Measurements from ENCODE around the gene ANKS1A. TPM values are rescaled to one million over a fixed set of nuclear protein-coding genes. Genes with fewer than 3 reads are reported as not detected.

ANKS1A gene
- total RNA-seq, 2 donors from 2014 or later: 20.5 to 68.4 TPM

- intact Hi-C loops (cut with DNase I): no loop called here
- H3K4me1 ChIP-seq (replicated peaks): no peaks in the 10 kb centered on the region
- WGBS: 91% methylated on average over 2 of the region's 2 CpGs
- no peaks in the 10 kb centered on the region for H3K36me3 ChIP-seq
- no peak for DNase-seq (ENCODE audit: low spot score)
- TF ChIP-seq, protein P1, sequence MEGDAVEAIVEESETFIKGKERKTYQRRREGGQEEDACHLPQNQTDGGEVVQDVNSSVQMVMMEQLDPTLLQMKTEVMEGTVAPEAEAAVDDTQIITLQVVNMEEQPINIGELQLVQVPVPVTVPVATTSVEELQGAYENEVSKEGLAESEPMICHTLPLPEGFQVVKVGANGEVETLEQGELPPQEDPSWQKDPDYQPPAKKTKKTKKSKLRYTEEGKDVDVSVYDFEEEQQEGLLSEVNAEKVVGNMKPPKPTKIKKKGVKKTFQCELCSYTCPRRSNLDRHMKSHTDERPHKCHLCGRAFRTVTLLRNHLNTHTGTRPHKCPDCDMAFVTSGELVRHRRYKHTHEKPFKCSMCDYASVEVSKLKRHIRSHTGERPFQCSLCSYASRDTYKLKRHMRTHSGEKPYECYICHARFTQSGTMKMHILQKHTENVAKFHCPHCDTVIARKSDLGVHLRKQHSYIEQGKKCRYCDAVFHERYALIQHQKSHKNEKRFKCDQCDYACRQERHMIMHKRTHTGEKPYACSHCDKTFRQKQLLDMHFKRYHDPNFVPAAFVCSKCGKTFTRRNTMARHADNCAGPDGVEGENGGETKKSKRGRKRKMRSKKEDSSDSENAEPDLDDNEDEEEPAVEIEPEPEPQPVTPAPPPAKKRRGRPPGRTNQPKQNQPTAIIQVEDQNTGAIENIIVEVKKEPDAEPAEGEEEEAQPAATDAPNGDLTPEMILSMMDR (IDR thresholded peaks at IDR 0.05): no peak
- TF ChIP-seq POLR2AphosphoS5 (IDR thresholded peaks at IDR 0.05): no peak
- H3K27me3 ChIP-seq (replicated peaks; ENCODE audit: insufficient read depth): no peaks in the 10 kb centered on the region
- no peak overlapping the region for H3K27ac ChIP-seq
- no peak overlapping the region for H3K4me3 ChIP-seq
- no peaks in the 10 kb centered on the region for H3K9me3 ChIP-seq
Measured at GRCh38 chr6:35108309-35108885, 219.3 kb downstream of the ANKS1A start.

DNA sequence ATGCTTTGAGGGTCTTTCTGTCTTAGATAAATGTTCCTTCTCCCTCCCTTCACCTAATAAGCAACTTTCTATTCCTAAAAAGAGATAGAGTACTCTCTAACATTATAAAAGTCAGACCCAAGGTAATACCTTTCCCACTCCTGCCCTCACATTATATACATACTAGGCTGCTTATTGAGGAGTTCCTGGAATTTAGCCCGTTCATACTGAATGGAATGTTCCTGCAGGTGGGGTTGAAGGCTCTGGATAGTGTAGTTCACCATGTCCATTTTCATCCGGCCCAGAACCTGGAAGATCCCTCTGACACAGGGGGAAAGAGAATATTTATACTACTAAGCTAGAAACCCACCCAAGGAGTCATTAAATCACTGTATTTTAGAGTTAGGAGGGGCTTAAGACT lies 231.7 kb downstream of the ANKS1A start:
- Histone ChIP-seq H3K9me3 (no peaks in the 10 kb centered on the region), H3K27me3 (replicated peaks; ENCODE audit: insufficient read depth) (no peaks in the 10 kb centered on the region), H3K36me3 (no peaks in the 10 kb centered on the region), H3K27ac (no peak overlapping the region), H3K4me1 (replicated peaks) (no peaks in the 10 kb centered on the region), H3K4me3 (no peak overlapping the region)
- no peak for DNase-seq (ENCODE audit: low spot score)
- 86% methylated on average over 2 of the region's 2 CpGs for WGBS
- TF ChIP-seq POLR2A (IDR thresholded peaks at IDR 0.05): no peak
- no peak for TF ChIP-seq POLR2AphosphoS5 (IDR thresholded peaks at IDR 0.05)
- TF ChIP-seq, protein P1 (IDR thresholded peaks at IDR 0.05): no peak
- intact Hi-C loops (cut with DNase I): no loop called here

DNA sequence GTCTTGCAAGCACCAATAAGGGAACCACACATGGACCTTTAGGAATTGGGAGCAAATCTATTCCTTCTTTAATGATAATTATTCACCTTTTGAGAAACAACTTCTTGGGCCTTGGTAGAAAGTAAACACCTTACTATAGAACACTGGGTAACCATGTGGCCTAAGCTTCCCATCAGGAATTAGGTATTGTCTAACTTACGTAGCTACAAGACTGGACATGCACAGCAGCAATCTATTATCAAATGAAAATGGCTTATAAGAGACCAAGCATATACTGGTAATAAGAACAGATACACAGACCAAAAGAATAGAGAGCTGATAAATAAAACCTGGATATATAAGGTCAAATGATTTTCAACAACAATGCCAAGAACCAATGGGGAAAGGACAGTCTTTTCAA lies 235.3 kb downstream of the ANKS1A start:
- no peaks in the 10 kb centered on the region for H3K36me3 ChIP-seq
- H3K9me3 ChIP-seq: no peaks in the 10 kb centered on the region
- H3K27ac ChIP-seq: no peak overlapping the region
- intact Hi-C loops (cut with DNase I): no loop called here
- TF ChIP-seq, protein P1 (IDR thresholded peaks at IDR 0.05): no peak
- TF ChIP-seq POLR2A (IDR thresholded peaks at IDR 0.05) (no peak), POLR2AphosphoS5 (IDR thresholded peaks at IDR 0.05) (no peak)
- H3K4me1 ChIP-seq (replicated peaks): no peaks in the 10 kb centered on the region
- 100% methylated on average over 1 of the region's 1 CpG for WGBS
- no peak overlapping the region for H3K4me3 ChIP-seq
- DNase-seq (ENCODE audit: low spot score): no peak
- H3K27me3 ChIP-seq (replicated peaks; ENCODE audit: insufficient read depth): no peaks in the 10 kb centered on the region

DNA sequence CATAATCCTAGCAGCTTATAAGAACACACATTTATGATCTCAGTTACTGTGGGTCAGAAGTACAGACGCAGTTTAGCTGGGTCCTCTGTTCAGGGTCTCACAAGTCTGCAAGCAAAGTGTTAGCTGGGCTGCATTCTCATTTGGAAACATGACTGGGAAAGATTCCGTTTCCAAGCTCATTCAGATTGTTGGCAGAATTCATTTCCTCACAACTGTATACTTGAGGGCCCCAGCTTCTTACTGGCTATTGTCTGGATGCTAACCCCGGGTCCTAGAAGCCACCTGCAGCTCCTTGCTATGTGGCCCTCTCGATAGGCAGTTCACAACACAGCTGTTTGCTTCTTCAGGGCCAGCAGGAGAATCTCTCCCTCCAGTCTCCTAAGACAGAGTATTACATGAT lies 239.0 kb downstream of the ANKS1A start:
- intact Hi-C loops (cut with DNase I): no loop called here
- 82% methylated on average over 4 of the region's 4 CpGs for WGBS

DNA sequence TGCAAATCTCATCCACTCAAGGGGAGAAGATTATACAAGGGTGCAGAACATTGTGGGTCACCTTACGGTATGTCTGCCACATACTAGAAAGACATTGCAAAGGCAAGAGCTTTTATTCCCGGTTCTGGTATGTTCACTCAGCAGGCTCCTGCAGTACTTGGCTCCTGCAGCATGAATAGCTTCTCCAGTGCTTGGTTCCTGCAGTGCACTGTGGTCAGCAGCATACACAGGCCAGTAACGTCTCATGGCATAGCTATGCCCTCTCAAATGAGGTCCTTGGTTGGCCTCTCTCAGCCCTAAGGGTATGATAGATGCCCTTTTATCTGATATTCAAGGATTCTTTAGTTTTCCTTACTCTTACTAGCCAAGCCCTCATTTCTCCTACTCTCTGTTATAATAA lies 239.4 kb downstream of the ANKS1A start:
- DNase-seq (ENCODE audit: low spot score): no peak
- Histone ChIP-seq H3K4me1 (replicated peaks) (no peaks in the 10 kb centered on the region), H3K4me3 (no peak overlapping the region), H3K36me3 (no peaks in the 10 kb centered on the region), H3K27ac (no peak overlapping the region), H3K27me3 (replicated peaks; ENCODE audit: insufficient read depth) (no peaks in the 10 kb centered on the region), H3K9me3 (no peaks in the 10 kb centered on the region)
- no peak for TF ChIP-seq POLR2A (IDR thresholded peaks at IDR 0.05)
- intact Hi-C loops (cut with DNase I): no loop called here
- 91% methylated on average over 3 of the region's 3 CpGs for WGBS

More for the DNA sequence above, 239.0 kb downstream of the ANKS1A start:
- no peak overlapping the region for H3K27ac ChIP-seq
- no peak for DNase-seq (ENCODE audit: low spot score)
- H3K36me3 ChIP-seq: no peaks in the 10 kb centered on the region
- H3K9me3 ChIP-seq: no peaks in the 10 kb centered on the region
- H3K4me1 ChIP-seq (replicated peaks): no peaks in the 10 kb centered on the region
- no peaks in the 10 kb centered on the region for H3K27me3 ChIP-seq (replicated peaks; ENCODE audit: insufficient read depth)
- H3K4me3 ChIP-seq: no peak overlapping the region
- TF ChIP-seq, protein P1 (IDR thresholded peaks at IDR 0.05): no peak
- TF ChIP-seq POLR2AphosphoS5 (IDR thresholded peaks at IDR 0.05) (no peak), POLR2A (IDR thresholded peaks at IDR 0.05) (no peak)
